OCI-LY7 (cell line): ENCODE measurements around the gene KCTD18. TPM values are rescaled to one million over a fixed set of nuclear protein-coding genes. Genes with fewer than 3 reads are reported as not detected.

ENCODE experiments used
- BruUV-seq: library from RNA; stranded (reverse); fragments of 400-500 nt; replicated peaks from 2 replicates; lab custom pipeline; 2021; lab: Mats Ljungman, UMichigan
- CTCF ChIA-PET: fragments of 300-600 bp; sonication (Branson Sonifier 250); formaldehyde crosslinking; loops from one replicate; lab custom pipeline; 2022; ENCODE audit warnings: antibody characterized with exemption; ENCODE audit not compliant: unreplicated experiment; lab: Charles Lee
- POLR2A ChIA-PET: fragments of 300-600 bp; sonication (Branson Sonifier 250); formaldehyde crosslinking; loops from one replicate; lab custom pipeline; 2022; ENCODE audit warnings: antibody characterized with exemption; lab: Charles Lee
- DNase-seq: peaks from one replicate; pipeline ENCODE4 v3.0.0-alpha.2; 2015; ENCODE audit warnings: low spot score
- H2AFZ ChIP-seq: fragments of 200-600 bp; sonication (generic), shearing (Covaris generic); 2 replicates; pipeline ENCODE4 v1.6.1; 2014; ENCODE audit warnings: mild to moderate bottlenecking, antibody characterized with exemption, low read length, moderate library complexity
- H3K27ac ChIP-seq: fragments of 200-600 bp; sonication (generic); 2 replicates; pipeline ENCODE4 v1.5.1; 2014; ENCODE audit warnings: mixed run types, low read depth, mild to moderate bottlenecking, moderate library complexity, low read length, inconsistent platforms; ENCODE audit not compliant: poor library complexity, severe bottlenecking
- H3K36me3 ChIP-seq: fragments of 200-600 bp; sonication (generic); 2 replicates; pipeline ENCODE4 v1.6.1; 2014; ENCODE audit warnings: mild to moderate bottlenecking, antibody characterized with exemption, low read length, moderate library complexity, mixed read lengths; ENCODE audit not compliant: insufficient read depth
- H3K4me1 ChIP-seq: fragments of 200-600 bp; sonication (generic); 2 replicates; pipeline ENCODE4 v1.5.1; 2014; ENCODE audit warnings: mild to moderate bottlenecking, low read length; ENCODE audit not compliant: insufficient read depth, poor library complexity, severe bottlenecking
- H3K4me2 ChIP-seq: fragments of 200-600 bp; sonication (generic); 2 replicates; pipeline ENCODE4 v1.6.1; 2014; ENCODE audit warnings: mild to moderate bottlenecking, low read length
- H3K4me3 ChIP-seq: fragments of 200-600 bp; sonication (generic); 2 replicates; pipeline ENCODE4 v1.5.1; 2014; ENCODE audit warnings: mild to moderate bottlenecking, low read depth, low read length; ENCODE audit not compliant: poor library complexity, severe bottlenecking
- H3K79me2 ChIP-seq: fragments of 200-600 bp; sonication (generic); 2 replicates; pipeline ENCODE4 v1.6.1; 2016; ENCODE audit warnings: low read depth, mild to moderate bottlenecking, low read length, moderate library complexity, mixed read lengths; ENCODE audit not compliant: insufficient read depth
- H3K9me2 ChIP-seq: fragments of 200-600 bp; sonication (generic); 2 replicates; pipeline ENCODE4 v1.6.1; 2016; ENCODE audit warnings: mild to moderate bottlenecking, low read length, mixed read lengths; ENCODE audit not compliant: insufficient read depth
- H3K9me3 ChIP-seq: fragments of 200-600 bp; sonication (generic); 2 replicates; pipeline ENCODE4 v1.6.1; 2014; ENCODE audit warnings: mild to moderate bottlenecking, mixed run types, low read length, mixed read lengths
- H4K20me1 ChIP-seq: fragments of 200-600 bp; sonication (generic); 2 replicates; pipeline ENCODE4 v1.6.1; 2014; ENCODE audit warnings: mild to moderate bottlenecking, antibody characterized with exemption, low read length, moderate library complexity, mixed read lengths; ENCODE audit not compliant: insufficient read depth
- EZH2phosphoT487 ChIP-seq: fragments of 200-600 bp; sonication (generic); IDR thresholded peaks from 2 replicates; pipeline ENCODE4 v1.6.1; 2018; ENCODE audit warnings: low read depth, borderline replicate concordance, mild to moderate bottlenecking, mixed run types, antibody characterized with exemption, low read length, moderate library complexity, mixed read lengths
- intact Hi-C: fragments of 100-400 bp; cut with micrococcal nuclease; formaldehyde crosslinking; loops from one replicate; pipeline ENCODE4 v1.10.0; 2022; ENCODE audit not compliant: unreplicated experiment
- total RNA-seq, 2 experiments: library from RNA; depleted of rRNA in 1 of 2; stranded (reverse); fragments of >200 nt in 1 of 2; shearing (Covaris generic) in 1 of 2; gene quantifications; 2 replicates each; pipeline ENCODE4 v1.2.3, GENCODE V29; 2014 to 2022
- TF ChIP-seq, protein P1 (sequence below): fragments of 200-600 bp; sonication (generic); conservative IDR thresholded peaks from 2 replicates; pipeline ENCODE4 v1.5.1; 2014; ENCODE audit warnings: mild to moderate bottlenecking, antibody characterized with exemption, low read length, moderate library complexity, mixed read lengths

KCTD18 gene
- total RNA-seq, 2 experiments from 2014 or later, result 10.9 to 16.2 TPM

- ChIA-PET CTCF (no interaction called here), POLR2A (interaction anchor here (0.7 kb wide), 1 partner anchor 231 kb away, joined by 4 read pairs; no protein-coding TSS in a partner anchor)
- Histone ChIP-seq H2AFZ (no peak overlapping the region), H4K20me1 (no peaks in the 10 kb centered on the region), H3K4me1 (no peaks in the 10 kb centered on the region), H3K9me3 (no peaks in the 10 kb centered on the region), H3K79me2 (no peaks in the 10 kb centered on the region), H3K4me3 (no peak overlapping the region), H3K27ac (no peak overlapping the region), H3K36me3 (no peaks in the 10 kb centered on the region), H3K9me2 (no peaks in the 10 kb centered on the region), H3K4me2 (no peak overlapping the region; the same call in 1 of the 2 replicates)
- no TSS peak for BruUV-seq
- intact Hi-C loops, result no loop called here
- DNase-seq, result no peak
- TF ChIP-seq EZH2phosphoT487, result no peak
- TF ChIP-seq, protein P1, sequence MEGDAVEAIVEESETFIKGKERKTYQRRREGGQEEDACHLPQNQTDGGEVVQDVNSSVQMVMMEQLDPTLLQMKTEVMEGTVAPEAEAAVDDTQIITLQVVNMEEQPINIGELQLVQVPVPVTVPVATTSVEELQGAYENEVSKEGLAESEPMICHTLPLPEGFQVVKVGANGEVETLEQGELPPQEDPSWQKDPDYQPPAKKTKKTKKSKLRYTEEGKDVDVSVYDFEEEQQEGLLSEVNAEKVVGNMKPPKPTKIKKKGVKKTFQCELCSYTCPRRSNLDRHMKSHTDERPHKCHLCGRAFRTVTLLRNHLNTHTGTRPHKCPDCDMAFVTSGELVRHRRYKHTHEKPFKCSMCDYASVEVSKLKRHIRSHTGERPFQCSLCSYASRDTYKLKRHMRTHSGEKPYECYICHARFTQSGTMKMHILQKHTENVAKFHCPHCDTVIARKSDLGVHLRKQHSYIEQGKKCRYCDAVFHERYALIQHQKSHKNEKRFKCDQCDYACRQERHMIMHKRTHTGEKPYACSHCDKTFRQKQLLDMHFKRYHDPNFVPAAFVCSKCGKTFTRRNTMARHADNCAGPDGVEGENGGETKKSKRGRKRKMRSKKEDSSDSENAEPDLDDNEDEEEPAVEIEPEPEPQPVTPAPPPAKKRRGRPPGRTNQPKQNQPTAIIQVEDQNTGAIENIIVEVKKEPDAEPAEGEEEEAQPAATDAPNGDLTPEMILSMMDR, result no peak
These were observed 32.2 kb downstream of the KCTD18 start for GRCh38 chr2:200477667-200478131.

DNA sequence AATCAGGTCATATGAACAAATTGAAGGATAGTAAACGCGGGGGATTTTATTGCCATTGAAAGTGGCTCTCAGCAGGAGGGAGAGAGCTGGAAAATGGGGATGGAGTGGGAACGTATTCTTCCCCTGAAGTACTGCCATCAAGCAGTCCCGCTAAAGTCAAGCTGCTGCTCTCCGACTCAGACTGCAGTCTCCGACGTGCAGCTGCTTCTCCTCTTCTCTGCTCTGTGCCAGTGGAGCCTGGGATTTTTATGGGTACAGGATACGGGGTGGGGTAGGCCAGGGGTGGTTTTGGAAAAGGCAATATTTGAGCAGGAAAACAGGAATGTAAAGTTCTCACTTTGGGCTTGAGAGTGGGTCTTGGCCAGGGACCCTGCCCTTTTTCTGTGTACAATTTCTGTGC lies 33.0 kb downstream of the KCTD18 start:
- intact Hi-C loops, result no loop called here
- Histone ChIP-seq H3K79me2 (no peaks in the 10 kb centered on the region), H4K20me1 (no peaks in the 10 kb centered on the region), H3K36me3 (no peaks in the 10 kb centered on the region), H3K4me3 (no peak overlapping the region), H3K9me2 (no peaks in the 10 kb centered on the region), H2AFZ (no peak overlapping the region), H3K27ac (no peak overlapping the region), H3K9me3 (no peaks in the 10 kb centered on the region), H3K4me2 (peak overlapping the region; percentile 11; the same call in 1 of the 2 replicates), H3K4me1 (no peaks in the 10 kb centered on the region)
- no peak for DNase-seq
- no TSS peak for BruUV-seq
- POLR2A ChIA-PET, result interaction anchor here (1.3 kb wide), 1 partner anchor 9 kb away, joined by 3 read pairs; no protein-coding TSS in a partner anchor
- CTCF ChIA-PET, result no interaction called here
- TF ChIP-seq, protein P1, result no peak
- no peak for TF ChIP-seq EZH2phosphoT487

GRCh38 chr2:200475795-200476194 lies 34.1 kb downstream of the KCTD18 start:
- H3K9me3 ChIP-seq, result no peaks in the 10 kb centered on the region
- no peak overlapping the region for H3K4me2 ChIP-seq
- TF ChIP-seq EZH2phosphoT487, result no peak
- TF ChIP-seq, protein P1, result no peak
- no peaks in the 10 kb centered on the region for H3K36me3 ChIP-seq
- H3K4me3 ChIP-seq, result no peak overlapping the region
- intact Hi-C loops, result no loop called here
- H3K4me1 ChIP-seq, result peaks cover 7% of the 10 kb centered on the region
- no TSS peak for BruUV-seq
- POLR2A ChIA-PET, result interaction anchor here (0.8 to 1.3 kb wide), 2 partner anchors 10 to 95 kb away, joined by 3 read pairs; no protein-coding TSS in a partner anchor
- H3K27ac ChIP-seq, result no peak overlapping the region
- H3K79me2 ChIP-seq, result no peaks in the 10 kb centered on the region
- CTCF ChIA-PET, result no interaction called here
- no peaks in the 10 kb centered on the region for H4K20me1 ChIP-seq
- H2AFZ ChIP-seq, result no peak overlapping the region
- no peaks in the 10 kb centered on the region for H3K9me2 ChIP-seq
- no peak for DNase-seq
